NCI-H146 treated with DMSO at 0.1 percent for 48 hours (cell line): ENCODE results near the gene ANKRD22.
"Not testable (repeated sequence)": the region's sequence is repeated elsewhere in the genome, so short reads cannot be mapped to it uniquely, and the experiment has no call there.

Source experiments
- DNase-seq: peaks from one replicate; lab custom pipeline; 2025; ENCODE audit not compliant: unreplicated experiment; lab: John Stamatoyannopoulos, UW

The ANKRD22 gene

DNA sequence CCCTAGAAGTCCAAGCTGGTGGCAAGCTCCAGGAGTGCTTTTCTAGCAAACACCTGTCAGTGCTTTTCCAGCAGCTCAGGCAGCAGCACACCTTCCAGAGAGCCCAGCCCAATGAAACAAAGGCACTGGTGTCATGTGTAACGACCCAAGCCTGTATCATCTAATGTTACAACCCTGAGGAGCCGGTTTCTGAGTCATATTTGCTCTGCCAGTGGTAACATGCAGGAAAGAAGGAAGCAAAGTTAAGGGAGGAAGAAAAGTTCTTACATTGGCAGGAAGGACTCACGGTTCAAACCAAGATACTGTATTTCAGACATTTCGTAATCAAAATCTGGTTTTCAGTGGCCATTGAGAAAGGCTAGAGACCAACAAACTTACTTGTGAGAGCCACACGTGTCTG, at the start of gene ANKRD22:
Gene ANKRD22, minus strand, starts transcription at position 139 of the 400 bp plus-strand sequence. CDS start 237 bp downstream, outside the sequence.
- peak; percentile 27 for DNase-seq

DNA sequence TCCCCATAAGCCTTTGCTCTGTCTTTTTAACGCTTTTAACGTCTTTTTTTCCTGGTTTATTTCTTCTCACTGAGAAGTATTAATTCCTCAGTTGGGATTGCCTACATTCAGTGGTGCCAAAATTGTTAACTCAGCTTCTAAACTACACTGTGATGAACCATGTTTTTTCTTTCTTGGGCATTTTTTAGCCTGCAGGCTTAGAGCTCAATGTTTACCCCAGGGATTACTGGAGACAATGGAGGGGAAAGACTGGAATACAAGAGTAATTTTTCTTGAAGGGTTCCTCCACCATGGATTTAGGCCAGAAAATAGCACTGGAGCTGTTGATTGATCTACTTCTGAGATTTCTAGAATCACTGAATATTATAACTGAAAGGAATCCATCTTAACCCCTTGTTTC, 48.2 kb upstream of the ANKRD22 start:
- DNase-seq = no peak

DNA sequence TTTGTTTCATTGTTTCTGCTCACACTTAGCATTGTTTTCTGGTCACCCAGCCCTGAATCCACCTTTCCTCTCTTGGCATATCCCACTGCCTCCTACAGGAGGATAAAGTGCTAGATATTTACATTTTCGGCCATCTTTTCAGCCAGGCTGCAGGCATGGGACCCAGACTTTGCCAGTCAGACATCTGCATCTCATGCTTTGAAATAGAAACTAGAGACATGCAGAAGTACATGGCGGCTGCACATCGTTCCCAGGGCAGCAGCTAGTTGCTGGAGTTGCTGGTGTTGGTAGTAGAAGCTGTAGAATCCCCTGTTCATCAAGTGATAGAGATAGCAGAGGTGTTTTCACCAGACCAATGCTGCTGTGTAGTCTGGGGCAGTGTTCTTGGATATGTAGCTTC, 47.1 kb upstream of the ANKRD22 start:
- no peak for DNase-seq

- DNase-seq = no peak
Observed at GRCh38 chr10:88896994-88897853, 45.6 kb upstream of the ANKRD22 start.

GRCh38 chr10:88896372-88896993, 44.8 kb upstream of the ANKRD22 start:
- peak; percentile 52 for DNase-seq

- DNase-seq = no peak
Observed at GRCh38 chr10:88895250-88895649, 43.6 kb upstream of the ANKRD22 start.

- no peak for DNase-seq
Observed at GRCh38 chr10:88893611-88894010, 42.0 kb upstream of the ANKRD22 start.

DNA sequence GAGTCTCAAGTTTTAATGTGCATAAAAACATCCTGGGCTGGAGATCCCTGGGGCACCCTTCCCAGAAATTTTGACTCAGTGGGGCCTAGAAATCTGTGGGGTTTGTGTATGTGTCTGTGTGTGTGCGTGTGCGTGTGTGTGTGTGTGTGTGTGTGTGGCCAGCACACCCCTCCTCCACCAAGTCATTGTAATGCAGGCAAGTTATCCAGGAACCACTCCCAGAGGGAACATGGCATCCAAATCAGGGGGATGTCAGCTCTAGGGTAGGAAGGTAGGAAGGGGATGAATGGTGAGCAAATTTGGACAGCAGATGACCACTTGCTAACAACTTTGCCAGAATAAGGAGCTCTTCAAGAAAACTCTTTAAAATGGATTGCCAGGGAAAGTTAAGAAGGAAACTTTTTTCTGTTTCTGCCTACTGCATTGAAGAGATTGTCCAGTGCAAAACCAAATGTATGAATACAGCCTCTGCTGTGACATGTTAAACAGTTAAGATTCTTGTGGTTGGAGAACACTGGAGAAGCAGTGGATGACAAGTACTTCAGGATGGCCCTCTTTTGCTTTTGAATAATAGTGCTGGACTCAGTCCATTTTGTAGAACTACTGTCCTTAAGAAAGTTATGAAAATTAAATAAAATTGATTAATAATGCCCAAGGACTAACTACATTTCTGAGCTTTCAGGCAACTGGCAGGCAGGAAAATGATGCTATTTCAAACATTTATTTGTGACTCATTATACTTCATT, 40.8 kb upstream of the ANKRD22 start:
- no peak for DNase-seq

GRCh38 chr10:88890681-88891381, 39.2 kb upstream of the ANKRD22 start:
- no peak for DNase-seq

- no peak for DNase-seq
Observed at GRCh38 chr10:88889559-88890337, 38.1 kb upstream of the ANKRD22 start.

GRCh38 chr10:88888810-88889445, 37.3 kb upstream of the ANKRD22 start:
- DNase-seq = no peak

- no peak for DNase-seq
Observed at GRCh38 chr10:88886557-88886956, 34.9 kb upstream of the ANKRD22 start.

GRCh38 chr10:88883448-88883809, 31.8 kb upstream of the ANKRD22 start:
- no peak for DNase-seq

DNA sequence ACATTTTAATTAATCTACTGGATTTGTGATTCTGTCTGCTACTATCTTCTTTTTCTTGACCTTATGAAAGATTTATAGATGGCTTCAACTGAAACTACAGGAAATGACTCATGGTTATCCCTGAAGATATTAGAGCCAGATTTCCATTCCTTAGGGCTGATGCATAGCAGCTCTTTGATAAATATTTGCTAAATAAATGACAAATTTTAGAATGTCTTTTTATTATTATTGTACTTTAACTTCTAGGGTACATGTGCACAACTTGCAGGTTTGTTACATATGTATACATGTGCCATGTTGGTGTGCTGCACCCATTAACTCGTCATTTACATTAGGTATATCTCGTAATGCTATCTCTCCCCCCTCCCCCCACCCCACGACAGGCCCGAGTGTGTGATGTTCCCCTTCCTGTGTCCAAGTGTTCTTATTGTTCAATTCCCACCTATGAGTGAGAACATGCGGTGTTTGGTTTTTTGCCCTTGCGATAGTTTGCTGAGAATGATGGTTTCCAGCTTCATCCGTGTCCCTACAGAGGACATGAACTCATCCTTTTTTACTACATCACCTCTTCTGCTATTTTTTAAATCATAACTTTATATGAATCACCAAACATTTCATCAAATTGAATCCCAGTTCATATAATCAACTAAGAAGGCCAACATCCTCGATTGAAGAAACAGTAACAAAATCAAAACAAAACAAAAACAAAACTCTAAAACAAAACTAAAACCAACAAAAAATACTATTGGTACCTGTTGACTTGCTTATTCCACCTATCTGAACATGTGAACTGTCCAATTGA, 31.2 kb upstream of the ANKRD22 start:
- not testable (repeated sequence) for DNase-seq

DNA sequence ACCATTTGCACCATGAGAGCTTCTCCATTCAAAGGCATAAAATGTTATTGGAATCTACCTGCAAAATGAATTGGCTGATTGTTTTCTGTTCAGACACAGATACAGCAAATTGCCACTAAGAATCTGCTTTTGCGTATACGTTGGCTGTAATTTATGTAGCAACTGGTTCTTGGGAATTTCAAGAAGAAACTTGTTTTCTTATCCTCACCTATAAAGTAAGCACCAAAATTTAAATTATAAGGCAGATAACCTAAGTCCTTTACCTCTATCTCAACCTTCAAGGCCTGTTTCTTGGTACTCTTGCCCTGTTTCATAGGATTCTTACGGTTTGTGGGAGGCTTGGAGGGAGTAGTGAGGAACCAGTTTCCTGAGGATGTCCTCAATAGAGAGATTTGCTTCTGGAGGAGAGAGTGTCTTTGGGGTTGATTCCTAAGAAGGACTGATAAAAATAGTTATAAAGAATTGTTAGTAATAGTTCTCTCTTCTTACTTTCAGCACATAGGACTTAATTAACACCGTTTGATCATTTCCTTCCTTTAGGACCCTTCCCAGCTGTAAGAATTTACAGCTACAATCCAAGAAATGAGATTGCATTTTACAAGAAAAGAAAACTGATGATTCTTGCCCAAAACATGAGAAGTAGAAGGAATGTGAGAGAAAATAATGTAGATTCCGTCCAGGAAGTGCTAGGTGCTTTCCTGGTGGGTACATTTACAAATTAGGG, 30.4 kb upstream of the ANKRD22 start:
- DNase-seq = no peak

DNA sequence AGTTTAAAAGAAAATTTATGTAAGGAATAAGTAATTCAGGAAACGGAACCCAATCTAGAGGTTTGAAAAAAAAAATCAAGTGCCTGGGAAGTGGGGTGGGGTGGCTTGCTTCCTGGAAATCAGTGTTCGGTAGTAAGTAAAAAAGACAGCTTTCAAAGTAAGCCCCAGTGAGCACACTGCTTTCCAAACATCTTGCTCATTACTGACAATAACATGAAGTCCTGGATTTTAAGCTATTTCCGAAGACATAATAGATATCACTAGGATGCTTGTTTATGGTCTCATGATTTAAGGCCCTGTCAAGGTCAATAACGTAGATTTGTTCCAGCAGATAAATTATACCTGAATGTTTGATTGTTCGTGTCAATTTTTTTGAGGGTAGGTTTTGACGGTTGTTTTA, 29.7 kb upstream of the ANKRD22 start:
- DNase-seq = no peak

- DNase-seq = peak; percentile 54
Observed at GRCh38 chr10:88880282-88881076, 28.8 kb upstream of the ANKRD22 start.
